Thyroid gland (tissue), 4 donors: Measurements from ENCODE around the gene TCP11.

Source experiments
- POLR2A ChIP-seq, 2 donors: fragments of 450-650 bp; IDR thresholded peaks; one replicate each; pipeline ENCODE4 v1.6.1; 2017; ENCODE audit warnings: antibody characterized with exemption in 2 of 2, mild to moderate bottlenecking in 2 of 2, moderate library complexity in 1 of 2
- TF ChIP-seq, protein P1 (sequence below), 6 experiments: fragments of 200-600 bp in 3 of 6; fragments of 450-650 bp in 3 of 6; sonication (generic) in 3 of 6; IDR thresholded peaks; one replicate each; pipeline ENCODE4 v1.5.1; 2016 to 2019; ENCODE audit warnings: antibody characterized with exemption in 6 of 6, mild to moderate bottlenecking in 2 of 6, inconsistent platforms in 1 of 6, moderate library complexity in 1 of 6

DNA sequence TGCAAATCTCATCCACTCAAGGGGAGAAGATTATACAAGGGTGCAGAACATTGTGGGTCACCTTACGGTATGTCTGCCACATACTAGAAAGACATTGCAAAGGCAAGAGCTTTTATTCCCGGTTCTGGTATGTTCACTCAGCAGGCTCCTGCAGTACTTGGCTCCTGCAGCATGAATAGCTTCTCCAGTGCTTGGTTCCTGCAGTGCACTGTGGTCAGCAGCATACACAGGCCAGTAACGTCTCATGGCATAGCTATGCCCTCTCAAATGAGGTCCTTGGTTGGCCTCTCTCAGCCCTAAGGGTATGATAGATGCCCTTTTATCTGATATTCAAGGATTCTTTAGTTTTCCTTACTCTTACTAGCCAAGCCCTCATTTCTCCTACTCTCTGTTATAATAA lies 12.6 kb downstream of the TCP11 start:
- TF ChIP-seq, protein P1, sequence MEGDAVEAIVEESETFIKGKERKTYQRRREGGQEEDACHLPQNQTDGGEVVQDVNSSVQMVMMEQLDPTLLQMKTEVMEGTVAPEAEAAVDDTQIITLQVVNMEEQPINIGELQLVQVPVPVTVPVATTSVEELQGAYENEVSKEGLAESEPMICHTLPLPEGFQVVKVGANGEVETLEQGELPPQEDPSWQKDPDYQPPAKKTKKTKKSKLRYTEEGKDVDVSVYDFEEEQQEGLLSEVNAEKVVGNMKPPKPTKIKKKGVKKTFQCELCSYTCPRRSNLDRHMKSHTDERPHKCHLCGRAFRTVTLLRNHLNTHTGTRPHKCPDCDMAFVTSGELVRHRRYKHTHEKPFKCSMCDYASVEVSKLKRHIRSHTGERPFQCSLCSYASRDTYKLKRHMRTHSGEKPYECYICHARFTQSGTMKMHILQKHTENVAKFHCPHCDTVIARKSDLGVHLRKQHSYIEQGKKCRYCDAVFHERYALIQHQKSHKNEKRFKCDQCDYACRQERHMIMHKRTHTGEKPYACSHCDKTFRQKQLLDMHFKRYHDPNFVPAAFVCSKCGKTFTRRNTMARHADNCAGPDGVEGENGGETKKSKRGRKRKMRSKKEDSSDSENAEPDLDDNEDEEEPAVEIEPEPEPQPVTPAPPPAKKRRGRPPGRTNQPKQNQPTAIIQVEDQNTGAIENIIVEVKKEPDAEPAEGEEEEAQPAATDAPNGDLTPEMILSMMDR (IDR thresholded peaks at IDR 0.05): no peak
- no peak for TF ChIP-seq POLR2A (IDR thresholded peaks at IDR 0.05)
